H1 (cell line): ENCODE measurements around the gene VPS9D1. TPM values are rescaled to one million over a fixed set of nuclear protein-coding genes. Genes with fewer than 3 reads are reported as not detected.

Experiments
- CEBPB ChIP-seq: IDR thresholded peaks from 2 replicates; pipeline ENCODE4 v1.6.1; 2012; ENCODE audit warnings: low read depth, low read length
- CTBP2 ChIP-seq: IDR thresholded peaks from 2 replicates; pipeline ENCODE4 v1.7.0; 2011; ENCODE audit warnings: borderline replicate concordance, mild to moderate bottlenecking, moderate library complexity, mixed read lengths, low read length; ENCODE audit not compliant: insufficient read depth, insufficient read length
- HDAC2 ChIP-seq, 2 experiments: fragments of 300-600 bp in 1 of 2; sonication (generic) in 1 of 2; IDR thresholded peaks; 2 replicates each; pipeline ENCODE4 v1.6.1; 2011 to 2012; ENCODE audit warnings: low read depth in 2 of 2, low read length in 2 of 2, mild to moderate bottlenecking in 2 of 2, moderate library complexity in 2 of 2, borderline replicate concordance in 1 of 2, inconsistent platforms in 1 of 2
- RXRA ChIP-seq: IDR thresholded peaks from 2 replicates; pipeline ENCODE4 v1.6.1; 2011; ENCODE audit warnings: low read depth, mild to moderate bottlenecking, low read length, moderate library complexity; ENCODE audit not compliant: insufficient read depth
- SP2 ChIP-seq: IDR thresholded peaks from 2 replicates; pipeline ENCODE4 v1.6.1; 2012; ENCODE audit warnings: mild to moderate bottlenecking, low read length, inconsistent platforms
- ZNF274 ChIP-seq: IDR thresholded peaks from 2 replicates; pipeline ENCODE4 v1.7.0; 2012; ENCODE audit warnings: low read length, borderline replicate concordance; ENCODE audit errors: extremely low read depth
- polyA plus RNA-seq, 7 experiments: library from polyadenylated mRNA; depleted of rRNA in 3 of 7; stranded (reverse) in 5 of 7; unstranded in 2 of 7; fragments of >200 nt in 5 of 7; fragments of 200-250 nt in 2 of 7; gene quantifications; 1 replicate in 5 of 7; 2 replicates in 1 of 7; 4 replicates in 1 of 7; pipeline versions ENCODE4 v1.2.1 to v1.2.3, GENCODE V29; 2011 to 2013; ENCODE audit warnings: missing spikeins in 2 of 7, mixed read lengths in 2 of 7
- total RNA-seq: library from RNA; stranded (reverse); fragmentation: NEBNext Ultra II Directional; extraction: Animal tissue kit (Norgen Biotek cat#: 25700); gene quantifications from 2 replicates; pipeline ENCODE4 v1.2.1, GENCODE V29; 2021
- TF ChIP-seq, protein P1 (sequence below): IDR thresholded peaks from 2 replicates; pipeline ENCODE4 v1.6.1; 2012; ENCODE audit warnings: low read length, inconsistent platforms
- TF ChIP-seq, protein P2 (sequence below): IDR thresholded peaks from 2 replicates; pipeline ENCODE4 v1.6.1; 2011; ENCODE audit warnings: low read length, improper control_type of control experiment

VPS9D1 gene
- total and polyA plus RNA-seq, 2 of the 8 experiments (the other 6 are each of a cell fraction or from before 2014, with no cell fraction given), result 2.9 to 5.4 TPM

DNA sequence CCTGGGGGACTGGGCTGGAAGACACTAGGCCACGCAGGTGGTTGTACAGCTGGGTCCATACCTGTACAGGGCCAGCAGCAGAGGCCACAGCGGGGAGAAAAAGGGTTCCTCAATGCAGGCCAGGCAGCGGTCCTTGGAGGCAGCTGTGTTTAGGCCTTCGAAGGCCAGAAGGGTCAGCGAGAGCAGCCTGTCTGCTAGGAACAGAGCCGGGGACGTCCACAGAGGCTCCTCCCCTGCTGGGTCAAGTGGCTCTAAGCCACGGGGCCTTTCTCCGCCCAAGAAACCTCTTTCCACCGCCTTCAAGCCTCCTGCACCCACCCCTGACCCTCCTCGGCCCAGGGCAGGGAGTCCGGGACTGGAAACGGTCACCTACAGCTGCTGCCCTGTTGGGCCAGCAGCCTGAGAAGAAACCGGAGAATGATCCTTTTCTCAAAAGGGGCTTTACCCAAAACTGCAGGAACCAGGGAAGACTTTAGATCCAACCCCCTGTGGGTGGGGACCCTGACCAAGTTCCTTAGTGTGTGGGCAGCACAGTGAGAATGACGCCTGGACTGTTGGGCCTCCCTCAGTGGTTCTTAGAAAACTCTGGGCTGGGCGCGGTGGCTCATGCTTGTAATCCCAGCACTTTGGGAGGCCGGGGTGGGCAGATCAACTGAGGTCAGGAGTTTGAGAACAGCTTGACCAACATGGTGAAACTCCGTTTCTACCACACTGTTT lies 10.8 kb downstream of the VPS9D1 start (continued):
- TF ChIP-seq CEBPB (no peak), HDAC2 (IDR thresholded peaks at IDR 0.05; ENCODE audit: borderline replicate concordance in 1 of 2, low read depth in 2 of 2, low read length in 2 of 2) (no peak), RXRA (no peak), SP2 (no peak), ZNF274 (no peak), CTBP2 (no peak)
- TF ChIP-seq, protein P1, sequence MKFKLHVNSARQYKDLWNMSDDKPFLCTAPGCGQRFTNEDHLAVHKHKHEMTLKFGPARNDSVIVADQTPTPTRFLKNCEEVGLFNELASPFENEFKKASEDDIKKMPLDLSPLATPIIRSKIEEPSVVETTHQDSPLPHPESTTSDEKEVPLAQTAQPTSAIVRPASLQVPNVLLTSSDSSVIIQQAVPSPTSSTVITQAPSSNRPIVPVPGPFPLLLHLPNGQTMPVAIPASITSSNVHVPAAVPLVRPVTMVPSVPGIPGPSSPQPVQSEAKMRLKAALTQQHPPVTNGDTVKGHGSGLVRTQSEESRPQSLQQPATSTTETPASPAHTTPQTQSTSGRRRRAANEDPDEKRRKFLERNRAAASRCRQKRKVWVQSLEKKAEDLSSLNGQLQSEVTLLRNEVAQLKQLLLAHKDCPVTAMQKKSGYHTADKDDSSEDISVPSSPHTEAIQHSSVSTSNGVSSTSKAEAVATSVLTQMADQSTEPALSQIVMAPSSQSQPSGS, result no peak
- TF ChIP-seq, protein P2, sequence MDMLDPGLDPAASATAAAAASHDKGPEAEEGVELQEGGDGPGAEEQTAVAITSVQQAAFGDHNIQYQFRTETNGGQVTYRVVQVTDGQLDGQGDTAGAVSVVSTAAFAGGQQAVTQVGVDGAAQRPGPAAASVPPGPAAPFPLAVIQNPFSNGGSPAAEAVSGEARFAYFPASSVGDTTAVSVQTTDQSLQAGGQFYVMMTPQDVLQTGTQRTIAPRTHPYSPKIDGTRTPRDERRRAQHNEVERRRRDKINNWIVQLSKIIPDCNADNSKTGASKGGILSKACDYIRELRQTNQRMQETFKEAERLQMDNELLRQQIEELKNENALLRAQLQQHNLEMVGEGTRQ, result no peak
- TF ChIP-seq, all 59 proteins: peak for 0
